Islet precursor cell (in vitro differentiated cells): ENCODE data around the gene PHLPP1.
"Not testable (repeated sequence)": the region's sequence is repeated elsewhere in the genome, so short reads cannot be mapped to it uniquely, and the experiment has no call there.

Source experiments
- DNase-seq: peaks from one replicate; pipeline ENCODE4 v3.0.0-alpha.2; 2018

The PHLPP1 gene

GRCh38 chr18:62899534-62899933 is 184.2 kb downstream of the PHLPP1 start:
- DNase-seq: no peak

GRCh38 chr18:62900132-62900883 is 185.0 kb downstream of the PHLPP1 start:
- no peak for DNase-seq

- DNase-seq: no peak
Measured at GRCh38 chr18:62902776-62903175, 187.4 kb downstream of the PHLPP1 start.

- DNase-seq: no peak
Measured at GRCh38 chr18:62904396-62905285, 189.3 kb downstream of the PHLPP1 start.

GRCh38 chr18:62912885-62913284 is 197.5 kb downstream of the PHLPP1 start:
- no peak for DNase-seq

GRCh38 chr18:62913824-62914223 is 198.5 kb downstream of the PHLPP1 start:
- not testable (repeated sequence) for DNase-seq

- no peak for DNase-seq
Measured at GRCh38 chr18:62914871-62915392, 199.6 kb downstream of the PHLPP1 start.

- DNase-seq: no peak
Measured at GRCh38 chr18:62918361-62918760, 203.0 kb downstream of the PHLPP1 start.

GRCh38 chr18:62919109-62919838 is 203.9 kb downstream of the PHLPP1 start:
- no peak for DNase-seq

GRCh38 chr18:62925031-62925688 is 209.8 kb downstream of the PHLPP1 start:
- DNase-seq: no peak

GRCh38 chr18:62928326-62928725 is 213.0 kb downstream of the PHLPP1 start:
- no peak for DNase-seq

- DNase-seq: no peak
Measured at GRCh38 chr18:62933261-62933887, 218.0 kb downstream of the PHLPP1 start.

- DNase-seq: no peak
Measured at GRCh38 chr18:62935994-62936393, 220.7 kb downstream of the PHLPP1 start.

- DNase-seq: no peak
Measured at GRCh38 chr18:62937065-62937464, 221.7 kb downstream of the PHLPP1 start.

- DNase-seq: no peak
Measured at GRCh38 chr18:62938006-62938405, 222.7 kb downstream of the PHLPP1 start.

GRCh38 chr18:62938487-62938886 is 223.1 kb downstream of the PHLPP1 start:
- no peak for DNase-seq

- no peak for DNase-seq
Measured at GRCh38 chr18:62939433-62939832, 224.1 kb downstream of the PHLPP1 start.

GRCh38 chr18:62939926-62940325 is 224.6 kb downstream of the PHLPP1 start:
- no peak for DNase-seq

- DNase-seq: no peak
Measured at GRCh38 chr18:62942578-62942977, 227.2 kb downstream of the PHLPP1 start.

- DNase-seq: no peak
Measured at GRCh38 chr18:62944454-62944853, 229.1 kb downstream of the PHLPP1 start.

- no peak for DNase-seq
Measured at GRCh38 chr18:62948788-62949187, 233.4 kb downstream of the PHLPP1 start.

- no peak for DNase-seq
Measured at GRCh38 chr18:62950246-62950645, 234.9 kb downstream of the PHLPP1 start.
